Esophagus muscularis mucosa (tissue), 3 donors: ENCODE results near the gene TFCP2.

Experiments used
- CTCF ChIP-seq, 3 experiments: fragments of 200-600 bp in 2 of 3; fragments of 450-650 bp in 1 of 3; sonication (generic) in 2 of 3; IDR thresholded peaks; one replicate each; pipeline ENCODE4 v1.5.1; 2017 to 2019; ENCODE audit warnings: antibody characterized with exemption in 3 of 3, mild to moderate bottlenecking in 2 of 3, moderate library complexity in 1 of 3
- POLR2AphosphoS5 ChIP-seq, 2 donors: sonication (generic); formaldehyde crosslinking; IDR thresholded peaks; one replicate each; pipeline ENCODE4 v1.6.1; 2017; ENCODE audit warnings: antibody characterized with exemption in 2 of 2

- TF ChIP-seq CTCF (IDR thresholded peaks at IDR 0.05) (no peak), POLR2AphosphoS5 (IDR thresholded peaks at IDR 0.05) (no peak)
These were observed 16.6 kb downstream of the TFCP2 start for GRCh38 chr12:51156245-51156765.
